HG02642 (cell line): Measurements from ENCODE around the gene CTNND2.

Source experiments
- ATAC-seq: cut with Tn5 transposase; IDR thresholded peaks from one replicate; pipeline ENCODE4 v1.9.1; 2021; ENCODE audit warnings: mild to moderate bottlenecking; ENCODE audit not compliant: unreplicated experiment, poor library complexity

The CTNND2 gene

DNA sequence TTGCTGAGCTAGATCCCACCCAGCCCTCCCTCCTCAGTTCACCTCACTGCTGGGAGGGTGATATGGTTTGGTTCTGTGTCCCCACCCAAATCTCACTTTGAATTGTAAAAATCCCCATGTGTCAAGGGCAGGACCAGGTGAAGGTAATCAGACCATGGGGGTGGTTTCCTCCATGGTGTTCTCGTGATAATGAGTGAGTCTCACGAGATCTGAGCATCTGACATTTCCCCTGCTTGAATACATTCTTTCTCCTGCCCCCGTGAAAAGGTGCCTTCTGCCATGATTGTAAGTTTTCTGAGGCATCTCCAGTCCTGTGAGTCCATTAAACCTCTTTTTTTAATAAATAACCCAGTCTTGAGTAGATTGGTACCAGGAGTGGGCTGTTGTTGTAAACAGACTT lies 673.4 kb downstream of the CTNND2 start:
- ATAC-seq, result no peak

DNA sequence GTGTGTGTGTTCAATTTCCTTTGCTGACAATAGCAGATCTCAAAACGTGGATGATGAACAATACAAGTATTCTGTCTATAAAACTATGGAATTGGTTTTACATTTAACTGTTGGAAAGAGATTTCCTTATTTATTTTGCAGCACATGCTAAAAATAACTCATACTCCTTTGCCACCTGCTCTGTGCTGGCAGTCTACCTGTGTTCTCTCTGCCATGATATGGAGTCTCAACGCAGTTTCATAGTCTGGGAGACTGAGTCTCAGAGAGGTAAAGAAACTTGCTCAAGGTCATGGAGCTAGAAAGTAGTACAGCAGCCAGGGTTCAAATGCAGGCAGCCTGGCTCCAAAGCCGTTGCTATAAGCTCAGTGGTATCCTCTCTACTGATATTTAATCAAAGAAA lies 677.2 kb downstream of the CTNND2 start:
- no peak for ATAC-seq

DNA sequence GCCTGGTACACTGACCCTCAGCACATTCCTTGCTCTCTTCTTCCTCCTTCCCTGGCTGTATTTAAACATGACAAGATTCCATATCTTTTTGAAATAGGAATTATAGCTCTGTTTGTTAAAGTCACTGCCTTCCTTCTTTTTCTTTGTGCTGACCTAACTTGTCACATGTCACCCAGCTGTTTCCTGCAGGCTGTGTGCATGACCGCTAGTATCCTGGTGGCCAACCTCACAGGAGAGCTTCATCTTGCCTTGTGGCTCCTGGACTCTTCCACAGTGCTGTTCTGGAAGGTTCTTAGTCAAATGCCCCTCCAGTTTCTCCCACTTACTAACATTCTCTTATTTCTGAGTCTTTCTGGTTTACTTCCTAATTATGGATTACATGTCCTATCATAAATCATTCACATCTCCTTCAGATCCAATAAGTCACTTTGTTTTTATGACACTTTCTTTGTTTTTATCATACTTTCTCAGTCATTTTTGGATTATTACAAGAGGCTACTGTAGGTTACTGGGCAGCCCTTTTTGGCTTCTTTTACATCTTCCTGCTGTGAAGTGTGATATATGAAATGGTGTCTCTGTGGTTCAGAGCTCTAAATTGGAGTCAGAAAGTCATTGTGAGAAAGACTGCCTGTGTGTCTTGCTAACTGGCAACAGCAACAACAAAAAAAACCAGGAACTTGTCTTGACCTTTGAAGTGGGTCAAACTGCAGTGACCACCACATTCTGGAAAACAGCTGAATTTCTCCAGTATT lies 679.6 kb downstream of the CTNND2 start:
- no peak for ATAC-seq

- ATAC-seq, result no peak
Observed at GRCh38 chr5:11222169-11222568, 682.1 kb downstream of the CTNND2 start.

DNA sequence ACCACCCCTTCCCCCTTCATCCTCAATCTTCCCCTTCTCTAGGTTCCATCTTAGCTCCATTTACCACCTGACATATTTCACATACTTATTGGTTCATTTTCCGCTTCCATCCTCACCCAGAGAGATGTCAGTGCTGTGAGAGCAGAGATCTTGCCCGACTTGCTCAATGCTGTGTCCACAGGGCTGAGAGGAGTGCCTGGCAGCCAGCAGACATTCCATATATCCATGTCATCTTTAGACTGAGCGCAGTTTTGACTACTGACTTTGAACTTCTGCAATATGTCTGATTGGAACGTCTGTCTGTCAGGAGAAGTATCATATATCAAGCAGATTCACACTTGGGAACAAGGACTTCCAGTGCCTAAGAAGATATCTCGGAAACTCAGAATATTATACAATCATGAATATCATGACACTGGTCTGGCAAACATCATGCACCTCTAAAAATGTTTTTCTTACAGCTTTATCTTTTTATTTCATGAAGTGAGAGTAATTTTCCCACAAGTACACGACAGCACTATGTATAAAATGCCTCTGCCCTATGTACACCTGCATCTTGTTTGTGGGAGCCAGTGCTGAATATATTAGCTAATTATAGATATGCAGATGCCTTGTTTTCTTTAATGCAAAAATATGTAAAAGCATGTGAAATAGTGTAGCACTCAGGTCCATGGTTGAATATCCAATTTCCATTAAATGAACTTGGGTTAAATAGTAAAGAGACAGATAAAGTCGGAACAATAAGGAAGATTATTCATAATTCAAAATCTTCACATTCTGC lies 689.2 kb downstream of the CTNND2 start:
- ATAC-seq, result no peak

DNA sequence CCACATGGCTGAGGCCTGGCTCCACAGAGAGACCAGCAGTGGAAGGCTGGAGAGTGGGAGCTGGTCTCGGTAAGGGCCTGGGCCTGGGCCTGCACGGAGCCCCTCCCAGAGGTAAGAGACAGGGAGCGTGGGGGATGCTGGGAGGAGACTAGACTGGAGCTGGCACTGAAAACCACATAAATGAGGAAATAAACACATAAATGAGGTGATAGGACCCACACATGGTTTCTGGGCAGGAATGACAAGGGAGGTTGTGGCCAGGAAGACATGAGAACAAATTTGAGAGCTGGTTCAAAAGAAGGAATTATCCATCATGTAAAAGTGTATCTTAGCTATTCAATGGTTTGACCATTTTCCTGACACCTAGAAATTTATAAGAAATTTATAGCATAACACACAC lies 691.5 kb downstream of the CTNND2 start:
- no peak for ATAC-seq

DNA sequence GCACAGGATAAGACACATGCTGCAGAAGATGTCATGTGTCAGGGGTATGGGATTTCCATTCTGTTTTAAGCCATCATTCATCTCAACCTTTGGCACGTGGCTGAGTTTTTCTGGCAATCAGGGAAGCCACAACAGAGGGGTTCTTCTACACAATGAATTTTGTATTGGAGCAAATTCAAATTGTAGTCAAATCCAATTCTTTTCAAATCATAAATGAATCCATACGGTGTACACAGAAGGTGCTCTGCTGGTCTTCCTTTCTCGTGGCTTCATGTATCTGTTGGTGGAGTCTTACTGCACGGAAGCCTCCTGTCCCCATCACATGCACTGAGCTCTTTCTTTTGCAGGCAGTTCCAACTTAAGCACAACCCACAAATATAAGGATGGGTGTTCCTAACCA lies 706.5 kb downstream of the CTNND2 start:
- ATAC-seq, result no peak

DNA sequence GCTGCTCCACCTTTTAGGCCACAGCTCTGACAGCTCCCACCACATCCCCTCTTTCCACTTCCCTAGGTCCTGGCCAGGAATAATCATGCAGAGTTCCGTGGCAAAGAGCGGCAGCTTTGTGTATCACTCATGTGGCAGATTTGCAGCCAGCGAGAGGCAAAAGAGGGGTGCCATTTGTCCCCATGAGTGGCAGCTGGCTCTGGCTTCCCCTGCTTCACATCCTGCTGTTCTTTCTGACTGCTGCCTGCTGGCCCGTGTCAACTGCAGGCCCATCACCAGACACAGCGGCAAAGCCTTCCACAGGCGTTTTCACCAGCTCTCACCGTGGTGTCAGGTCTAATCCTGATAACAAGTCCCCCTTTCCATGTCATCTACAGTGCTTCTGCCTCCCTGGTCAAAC lies 712.6 kb downstream of the CTNND2 start:
- no peak for ATAC-seq

DNA sequence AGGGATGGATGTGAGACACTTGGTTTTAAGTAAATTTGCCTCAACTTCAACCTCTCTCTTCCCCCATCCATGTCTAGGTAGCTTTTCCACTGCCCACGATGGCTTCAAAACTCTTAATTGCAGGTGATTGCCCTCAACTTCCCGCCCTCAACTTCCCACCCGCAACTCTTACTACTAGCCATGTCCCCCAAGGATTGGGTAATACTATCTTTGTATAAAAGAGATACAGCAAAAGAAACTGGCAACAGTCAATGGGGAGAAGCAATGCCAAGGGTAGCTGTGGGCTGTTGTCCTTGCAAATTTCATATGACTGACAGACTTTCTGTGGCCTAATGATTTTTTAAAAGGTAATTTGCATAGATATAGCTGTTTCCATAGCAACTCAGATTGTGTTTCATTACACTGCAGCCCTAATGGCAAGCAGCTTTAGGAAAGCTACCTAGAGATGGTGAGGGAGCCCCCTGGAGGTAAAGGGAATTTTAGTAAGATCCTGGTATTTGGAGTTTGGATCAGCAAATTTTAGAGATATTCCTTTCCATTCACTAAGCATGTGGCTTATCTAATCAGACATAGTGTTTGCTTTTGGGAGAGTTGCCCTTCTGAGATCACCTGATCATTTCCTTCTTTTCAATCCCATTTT lies 721.7 kb downstream of the CTNND2 start:
- ATAC-seq, result peak; percentile 47

DNA sequence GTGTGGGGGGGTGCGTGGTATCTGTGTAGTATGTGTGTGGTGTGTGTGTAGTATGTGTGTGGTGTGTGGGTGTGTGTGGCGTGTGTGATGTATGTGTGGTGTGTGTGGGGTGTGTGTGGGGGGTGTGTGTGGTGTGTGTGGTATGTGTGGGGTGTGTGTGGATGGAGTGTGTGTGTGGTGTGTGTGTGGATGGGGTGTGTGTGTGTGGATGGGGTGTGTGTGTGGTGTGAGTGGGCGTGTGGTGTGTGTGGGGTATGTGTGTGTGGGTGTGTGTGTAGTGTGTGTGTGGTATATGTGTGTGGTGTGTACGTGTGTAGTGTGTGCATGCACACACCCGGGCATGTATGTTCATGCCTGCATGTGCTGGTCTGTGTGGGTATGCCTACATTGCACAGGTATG lies 722.3 kb downstream of the CTNND2 start:
- ATAC-seq, result no peak

- ATAC-seq, result no peak
Observed at GRCh38 chr5:11180890-11181289, 723.4 kb downstream of the CTNND2 start.

- no peak for ATAC-seq
Observed at GRCh38 chr5:11177999-11178711, 726.1 kb downstream of the CTNND2 start.

DNA sequence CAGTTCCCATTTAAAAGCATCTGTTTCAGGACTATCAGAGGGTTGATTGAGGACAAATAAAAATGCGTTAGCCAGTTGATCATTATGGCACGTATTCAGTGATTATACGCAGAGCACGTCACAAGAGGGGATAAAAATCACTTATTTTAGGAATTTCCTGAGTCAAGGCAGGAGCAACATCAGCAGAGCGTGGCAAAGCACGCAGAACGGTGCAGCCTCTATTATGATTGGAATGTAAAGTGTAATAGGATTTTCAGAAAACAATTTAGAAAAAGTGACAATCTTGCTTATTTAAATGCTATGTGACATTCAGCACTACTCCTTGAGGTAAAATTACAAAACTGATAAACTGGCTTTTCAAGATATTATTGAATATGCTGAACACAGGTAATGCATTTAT lies 729.7 kb downstream of the CTNND2 start:
- ATAC-seq, result no peak

DNA sequence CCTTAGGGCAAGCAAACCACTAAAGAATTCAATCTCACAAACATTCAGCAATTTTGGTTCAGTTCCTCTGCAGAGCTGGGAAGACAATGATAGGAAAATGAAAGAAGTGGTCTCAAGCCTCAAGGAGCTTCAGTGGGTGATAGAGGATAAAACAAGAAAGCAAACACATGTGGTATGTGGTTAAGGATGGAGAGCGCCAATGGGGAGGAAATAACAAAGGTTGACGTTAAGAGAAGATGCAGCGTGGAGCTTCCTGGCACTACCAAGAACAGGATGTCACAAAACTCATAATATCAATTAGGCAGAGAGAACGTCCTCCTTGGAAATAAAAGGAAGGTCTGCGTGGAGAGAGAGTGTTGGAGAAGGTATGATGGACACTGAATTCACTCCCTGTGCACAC lies 731.8 kb downstream of the CTNND2 start:
- no peak for ATAC-seq

DNA sequence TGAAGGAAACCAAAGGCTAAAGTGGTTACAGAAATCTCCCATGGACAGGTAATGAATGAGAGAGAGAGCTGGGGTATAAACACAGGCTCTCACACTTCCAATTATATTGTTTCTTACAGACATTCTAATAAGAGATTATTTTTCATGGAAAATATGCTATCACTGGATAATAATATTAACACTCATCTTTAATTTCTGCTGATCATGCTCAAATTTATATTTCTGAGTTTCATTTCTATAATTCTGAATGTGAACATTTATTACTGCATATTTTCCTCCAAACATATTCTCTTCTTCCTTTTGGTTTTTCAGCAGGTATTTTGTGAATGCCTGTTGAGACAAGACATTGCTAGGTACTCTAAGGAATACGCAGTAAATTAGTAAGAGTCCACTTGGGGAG lies 733.0 kb downstream of the CTNND2 start:
- no peak for ATAC-seq

- ATAC-seq, result no peak
Observed at GRCh38 chr5:11166923-11167322, 737.3 kb downstream of the CTNND2 start.

DNA sequence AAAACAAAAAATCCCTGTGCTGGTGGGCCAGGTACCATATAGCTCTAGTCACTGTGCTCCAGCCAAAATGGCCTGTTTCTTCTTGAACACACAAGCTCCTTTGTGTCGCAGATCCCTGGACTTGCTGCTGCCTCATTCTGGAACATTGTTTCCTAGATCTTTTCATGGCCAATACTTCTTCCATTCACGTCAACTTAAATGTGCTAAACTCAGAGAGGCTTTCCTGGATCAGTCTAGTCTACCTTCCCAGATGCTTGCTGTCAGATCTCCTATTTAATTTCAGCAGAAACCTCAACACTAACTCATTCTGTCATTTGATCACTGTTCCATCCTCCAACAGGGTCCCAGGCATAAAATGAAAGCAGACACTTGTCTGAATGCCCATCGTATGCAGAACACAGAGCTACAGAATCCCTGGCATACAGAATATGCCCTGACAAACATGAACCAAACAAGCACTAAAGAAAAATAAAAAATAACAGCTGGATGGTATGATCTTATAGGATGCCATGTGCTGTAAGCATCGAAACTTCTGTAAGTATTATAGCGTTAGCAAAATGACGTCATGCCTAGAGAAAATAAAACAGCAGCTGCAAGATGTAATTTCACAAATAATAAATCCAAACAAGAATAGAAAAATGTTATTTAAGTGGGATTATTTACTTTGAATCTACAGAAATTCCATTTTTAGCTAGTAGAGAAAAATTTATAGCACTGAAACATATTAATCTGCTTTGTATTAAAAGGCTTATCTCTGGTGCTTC lies 739.5 kb downstream of the CTNND2 start:
- ATAC-seq, result no peak

DNA sequence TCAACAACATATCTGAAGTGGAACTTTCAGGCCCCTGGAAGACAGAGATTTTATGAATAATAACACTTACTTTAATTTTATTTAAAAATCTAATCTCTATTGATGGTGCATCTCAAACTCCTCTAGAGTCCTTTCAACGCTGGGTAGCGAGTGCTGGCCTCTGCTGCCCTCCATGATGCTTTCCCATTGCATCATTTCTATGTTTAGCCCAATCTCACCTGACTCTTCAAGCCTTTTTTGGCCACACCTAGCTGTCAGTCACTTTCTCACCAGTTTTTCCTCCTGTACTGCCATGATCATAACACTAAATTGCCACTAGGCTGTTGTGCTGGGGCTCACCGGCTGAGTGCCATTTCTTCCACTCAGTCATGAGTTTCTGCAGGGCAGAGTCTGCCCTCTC lies 747.1 kb downstream of the CTNND2 start:
- no peak for ATAC-seq

GRCh38 chr5:11153670-11154382 lies 750.4 kb downstream of the CTNND2 start:
- ATAC-seq, result no peak
